ENCODE results near the gene RHEBL1. TPM values are rescaled to one million over a fixed set of nuclear protein-coding genes. Genes with fewer than 3 reads are reported as not detected.

RHEBL1 gene
- total RNA-seq, 1 donor from 2014 or later = 0.72 TPM

GRCh38 chr12:49033611-49034285 lies 36.0 kb downstream of the RHEBL1 start:
- H3K4me3 Mint-ChIP-seq (ENCODE audit: low read depth) = no peak overlapping the region
- TF ChIP-seq CTCF (IDR thresholded peaks at IDR 0.05; ENCODE audit: unreplicated experiment) = no peak
- peaks cover 11% of the 10 kb centered on the region for H3K36me3 Mint-ChIP-seq (ENCODE audit: insufficient read depth)
- no peak for DNase-seq (ENCODE audit: low spot score, unreplicated experiment)
- H3K27me3 Mint-ChIP-seq = no peaks in the 10 kb centered on the region
- no peaks in the 10 kb centered on the region for H3K9me3 Mint-ChIP-seq (ENCODE audit: low read depth)
- no peak overlapping the region for H3K27ac Mint-ChIP-seq
- H3K4me1 Mint-ChIP-seq (ENCODE audit: low read depth) = no peaks in the 10 kb centered on the region

- no peak for DNase-seq (ENCODE audit: low spot score, unreplicated experiment)
- no peak for TF ChIP-seq CTCF (IDR thresholded peaks at IDR 0.05; ENCODE audit: unreplicated experiment)
- H3K9me3 Mint-ChIP-seq (ENCODE audit: low read depth) = no peaks in the 10 kb centered on the region
- H3K27me3 Mint-ChIP-seq = no peaks in the 10 kb centered on the region
- no peak overlapping the region for H3K4me3 Mint-ChIP-seq (ENCODE audit: low read depth)
- H3K4me1 Mint-ChIP-seq (ENCODE audit: low read depth) = no peaks in the 10 kb centered on the region
- peaks cover 10% of the 10 kb centered on the region for H3K36me3 Mint-ChIP-seq (ENCODE audit: insufficient read depth)
- no peak overlapping the region for H3K27ac Mint-ChIP-seq
Observed at GRCh38 chr12:49032679-49033447, 36.9 kb downstream of the RHEBL1 start.

- Mint-ChIP-seq H3K4me1 (ENCODE audit: low read depth) (no peaks in the 10 kb centered on the region), H3K9me3 (ENCODE audit: low read depth) (no peaks in the 10 kb centered on the region), H3K36me3 (ENCODE audit: insufficient read depth) (peaks cover 14% of the 10 kb centered on the region), H3K27ac (no peak overlapping the region), H3K4me3 (ENCODE audit: low read depth) (no peak overlapping the region), H3K27me3 (no peaks in the 10 kb centered on the region)
- no peak for DNase-seq (ENCODE audit: low spot score, unreplicated experiment)
- no peak for TF ChIP-seq CTCF (IDR thresholded peaks at IDR 0.05; ENCODE audit: unreplicated experiment)
Observed at GRCh38 chr12:49032276-49032675, 37.5 kb downstream of the RHEBL1 start.

GRCh38 chr12:49031573-49032161 lies 38.1 kb downstream of the RHEBL1 start:
- H3K27ac Mint-ChIP-seq = no peak overlapping the region
- peaks cover 12% of the 10 kb centered on the region for H3K36me3 Mint-ChIP-seq (ENCODE audit: insufficient read depth)
- TF ChIP-seq CTCF (IDR thresholded peaks at IDR 0.05; ENCODE audit: unreplicated experiment) = no peak

GRCh38 chr12:49030714-49031572 lies 38.8 kb downstream of the RHEBL1 start:
- no peaks in the 10 kb centered on the region for H3K4me1 Mint-ChIP-seq (ENCODE audit: low read depth)
- no peak for TF ChIP-seq CTCF (IDR thresholded peaks at IDR 0.05; ENCODE audit: unreplicated experiment)
- no peaks in the 10 kb centered on the region for H3K9me3 Mint-ChIP-seq (ENCODE audit: low read depth)
- peaks cover 10% of the 10 kb centered on the region for H3K36me3 Mint-ChIP-seq (ENCODE audit: insufficient read depth)
- H3K27ac Mint-ChIP-seq = peak overlapping the region; percentile 45
- DNase-seq (ENCODE audit: low spot score, unreplicated experiment) = no peak
- H3K4me3 Mint-ChIP-seq (ENCODE audit: low read depth) = no peak overlapping the region
- H3K27me3 Mint-ChIP-seq = no peaks in the 10 kb centered on the region

More at GRCh38 chr12:49031573-49032161, 38.1 kb downstream of the RHEBL1 start:
- no peaks in the 10 kb centered on the region for H3K27me3 Mint-ChIP-seq
- no peaks in the 10 kb centered on the region for H3K9me3 Mint-ChIP-seq (ENCODE audit: low read depth)
- H3K4me1 Mint-ChIP-seq (ENCODE audit: low read depth) = no peaks in the 10 kb centered on the region
- H3K4me3 Mint-ChIP-seq (ENCODE audit: low read depth) = no peak overlapping the region
- DNase-seq (ENCODE audit: low spot score, unreplicated experiment) = no peak

Measured in progenitor cell of endocrine pancreas (in vitro differentiated cells).